Measurements from ENCODE around the gene GRAMD1A. TPM values are rescaled to one million over a fixed set of nuclear protein-coding genes. Genes with fewer than 3 reads are reported as not detected.
A peak's percentile ranks its signal among the peaks of the same experiment; 100 is the strongest.

GRAMD1A gene
- total RNA-seq, 2 experiments from 2014 or later, result 84.2 to 124 TPM

DNA sequence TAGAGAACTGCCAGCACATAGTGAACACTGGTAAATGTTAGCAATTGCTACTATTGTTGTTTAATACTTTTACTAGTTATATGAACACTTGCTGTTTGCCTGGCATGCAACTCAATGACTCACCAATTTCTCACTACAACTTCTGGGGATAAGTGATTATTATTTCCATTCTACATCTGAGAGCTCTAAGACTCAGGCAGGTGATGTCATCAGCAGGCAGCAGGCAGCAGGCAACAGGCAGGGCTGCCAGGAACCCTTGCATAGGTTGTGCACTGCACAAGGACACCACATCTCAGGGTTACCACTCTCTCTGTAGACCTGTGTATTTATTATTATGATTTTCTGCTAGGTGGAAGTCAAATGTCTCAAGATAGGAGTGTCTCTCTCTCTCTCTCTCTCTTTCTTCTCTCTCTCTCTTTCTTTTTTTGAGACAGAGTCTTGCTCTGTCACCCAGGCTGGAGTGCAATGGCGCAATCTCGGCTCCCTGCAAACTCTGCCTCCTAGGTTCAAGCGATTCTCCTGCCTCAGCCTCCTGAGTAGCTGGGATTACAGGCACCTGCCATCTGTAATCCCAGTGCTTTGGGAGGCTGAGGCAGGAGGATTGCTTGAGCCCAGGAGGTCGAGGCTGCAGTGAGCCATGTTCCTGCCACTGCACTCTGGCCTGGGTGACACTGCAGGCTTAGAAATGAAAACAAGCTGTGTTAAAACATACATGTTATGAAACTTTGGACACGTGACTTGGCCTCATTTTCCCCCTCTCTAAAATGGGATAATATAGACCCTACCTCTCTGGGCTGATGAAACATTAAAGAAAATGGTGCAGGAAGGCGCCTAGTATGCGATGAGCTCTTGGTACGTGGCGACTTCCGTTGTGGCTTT is 64.1 kb downstream of the GRAMD1A start:
- Histone ChIP-seq H3K9me3 (ENCODE audit: low read length) (no peaks in the 10 kb centered on the region), H4K20me1 (ENCODE audit: insufficient read depth, low read length) (no peaks in the 10 kb centered on the region), H3K4me1 (ENCODE audit: insufficient read depth, low read length, poor library complexity, severe bottlenecking) (peaks cover 31% of the 10 kb centered on the region), H3K79me2 (ENCODE audit: insufficient read depth, low read depth, low read length) (no peaks in the 10 kb centered on the region), H3K36me3 (ENCODE audit: insufficient read depth, low read length) (no peaks in the 10 kb centered on the region), H2AFZ (ENCODE audit: low read length) (no peak overlapping the region), H3K4me3 (ENCODE audit: low read depth, low read length, poor library complexity, severe bottlenecking) (no peak overlapping the region), H3K4me2 (ENCODE audit: low read length) (no peak overlapping the region), H3K27ac (ENCODE audit: low read depth, low read length, poor library complexity, severe bottlenecking) (no peak overlapping the region), H3K9me2 (ENCODE audit: insufficient read depth, low read length) (no peaks in the 10 kb centered on the region)
- intact Hi-C loops (cut with micrococcal nuclease; ENCODE audit: unreplicated experiment), result no loop called here
- TF ChIP-seq EZH2phosphoT487 (IDR thresholded peaks at IDR 0.05; ENCODE audit: borderline replicate concordance, low read depth, low read length), result no peak
- ChIA-PET CTCF (ENCODE audit: unreplicated experiment) (interaction anchor here (0.9 kb wide), 1 partner anchor 77 kb away, joined by 4 read pairs; no protein-coding TSS in a partner anchor), POLR2A (interaction anchor here (1.0 kb wide), 3 partner anchors 9 to 77 kb away, joined by 3 to 7 read pairs (median 6); no protein-coding TSS in a partner anchor)
- no peak for DNase-seq (ENCODE audit: low spot score)
- no TSS peak for BruUV-seq (replicated peaks)

- Histone ChIP-seq H2AFZ (ENCODE audit: low read length) (no peak overlapping the region), H3K9me3 (ENCODE audit: low read length) (peaks cover 10% of the 10 kb centered on the region; the same call in 1 of the 2 replicates), H4K20me1 (ENCODE audit: insufficient read depth, low read length) (no peaks in the 10 kb centered on the region), H3K4me1 (ENCODE audit: insufficient read depth, low read length, poor library complexity, severe bottlenecking) (peaks cover 40% of the 10 kb centered on the region), H3K9me2 (ENCODE audit: insufficient read depth, low read length) (no peaks in the 10 kb centered on the region), H3K79me2 (ENCODE audit: insufficient read depth, low read depth, low read length) (no peaks in the 10 kb centered on the region), H3K27ac (ENCODE audit: low read depth, low read length, poor library complexity, severe bottlenecking) (no peak overlapping the region), H3K4me3 (ENCODE audit: low read depth, low read length, poor library complexity, severe bottlenecking) (no peak overlapping the region), H3K36me3 (ENCODE audit: insufficient read depth, low read length) (no peaks in the 10 kb centered on the region; the same call in 1 of the 2 replicates), H3K4me2 (ENCODE audit: low read length) (no peak overlapping the region)
- CTCF ChIA-PET (ENCODE audit: unreplicated experiment), result interaction anchor here (0.6 kb wide), 1 partner anchor 70 kb away, joined by 5 read pairs; no protein-coding TSS in a partner anchor
- intact Hi-C loops (cut with micrococcal nuclease; ENCODE audit: unreplicated experiment), result no loop called here
- DNase-seq (ENCODE audit: low spot score), result no peak
- BruUV-seq (replicated peaks), result no TSS peak
- POLR2A ChIA-PET, result interaction anchor here (2.3 kb wide), 1 partner anchor 76 kb away, joined by 17 read pairs; no protein-coding TSS in a partner anchor
- TF ChIP-seq EZH2phosphoT487 (IDR thresholded peaks at IDR 0.05; ENCODE audit: borderline replicate concordance, low read depth, low read length), result no peak
- TF ChIP-seq CTCF (conservative IDR thresholded peaks at IDR 0.05; ENCODE audit: low read length), result no peak
Measured at GRCh38 chr19:35065574-35065973, 65.5 kb downstream of the GRAMD1A start.

GRCh38 chr19:35066121-35066520 is 66.0 kb downstream of the GRAMD1A start:
- POLR2A ChIA-PET, result interaction anchor here (0.8 to 3.0 kb wide), 7 partner anchors 11 to 75 kb away, joined by 3 to 49 read pairs (median 5); no protein-coding TSS in a partner anchor
- no TSS peak for BruUV-seq (replicated peaks)
- TF ChIP-seq EZH2phosphoT487 (IDR thresholded peaks at IDR 0.05; ENCODE audit: borderline replicate concordance, low read depth, low read length), result no peak
- no peak for TF ChIP-seq CTCF (conservative IDR thresholded peaks at IDR 0.05; ENCODE audit: low read length)

More at GRCh38 chr19:35066121-35066520, 66.0 kb downstream of the GRAMD1A start:
- CTCF ChIA-PET (ENCODE audit: unreplicated experiment), result interaction anchor here (0.7 to 3.0 kb wide), 10 partner anchors 8 to 76 kb away, joined by 3 to 20 read pairs (median 7); no protein-coding TSS in a partner anchor
- Histone ChIP-seq H3K36me3 (ENCODE audit: insufficient read depth, low read length) (no peaks in the 10 kb centered on the region; the same call in 1 of the 2 replicates), H2AFZ (ENCODE audit: low read length) (no peak overlapping the region; the same call in 1 of the 2 replicates), H3K27ac (ENCODE audit: low read depth, low read length, poor library complexity, severe bottlenecking) (peak overlapping the region; percentile 69), H3K4me2 (ENCODE audit: low read length) (peak overlapping the region; percentile 70), H3K9me3 (ENCODE audit: low read length) (peaks cover 12% of the 10 kb centered on the region; the same call in 1 of the 2 replicates), H4K20me1 (ENCODE audit: insufficient read depth, low read length) (no peaks in the 10 kb centered on the region), H3K4me3 (ENCODE audit: low read depth, low read length, poor library complexity, severe bottlenecking) (peak overlapping the region; percentile 58), H3K4me1 (ENCODE audit: insufficient read depth, low read length, poor library complexity, severe bottlenecking) (peaks cover 40% of the 10 kb centered on the region), H3K79me2 (ENCODE audit: insufficient read depth, low read depth, low read length) (no peaks in the 10 kb centered on the region), H3K9me2 (ENCODE audit: insufficient read depth, low read length) (no peaks in the 10 kb centered on the region)
- DNase-seq (ENCODE audit: low spot score), result no peak
- intact Hi-C loops (cut with micrococcal nuclease; ENCODE audit: unreplicated experiment), result loop anchor here (2.0 kb wide), 1 partner anchor 151 kb away; no protein-coding TSS in a partner anchor
